ENCODE measurements around the gene COL11A1. TPM values are rescaled to one million over a fixed set of nuclear protein-coding genes. Genes with fewer than 3 reads are reported as not detected.
"Not testable (repeated sequence)": the region's sequence is repeated elsewhere in the genome, so short reads cannot be mapped to it uniquely, and the experiment has no call there.

The COL11A1 gene
- total RNA-seq, 1 experiment from 2014 or later = 0.05 TPM

- TF ChIP-seq SIN3A (IDR thresholded peaks at IDR 0.05; ENCODE audit: low read depth) (no peak), ELF1 (IDR thresholded peaks at IDR 0.05; ENCODE audit: borderline replicate concordance, low read depth) (no peak), CBX3 (IDR thresholded peaks at IDR 0.05; ENCODE audit: low read depth) (no peak), JUND (IDR thresholded peaks at IDR 0.05) (no peak), RAD21 (IDR thresholded peaks at IDR 0.05; ENCODE audit: low read depth) (no peak), ZFX (IDR thresholded peaks at IDR 0.05) (no peak), TCF7L2 (IDR thresholded peaks at IDR 0.05; ENCODE audit: borderline replicate concordance, extremely low read depth, insufficient read depth, insufficient read length) (no peak)
Measured at GRCh38 chr1:102937401-102937800, 170.9 kb downstream of the COL11A1 start (continued).

GRCh38 chr1:102933362-102933761, 175.0 kb downstream of the COL11A1 start:
- H3K27me3 ChIP-seq (ENCODE audit: insufficient read depth, low read length); H3K4me3 ChIP-seq (replicated peaks in 1 of 2; ENCODE audit: low read depth in 1 of 2, low read length in 2 of 2); ATAC-seq; H3K79me2 ChIP-seq (ENCODE audit: insufficient read depth, low read length); DNase-seq (ENCODE audit: low read depth, low spot score); CTCF ChIA-PET; POLR2A ChIA-PET; H3K27ac ChIP-seq (ENCODE audit: low read depth, low read length); H3K9me2 ChIP-seq (ENCODE audit: insufficient read depth); H3K4me1 ChIP-seq (ENCODE audit: control insufficient read depth in 1 of 2, insufficient read depth in 2 of 2, low read length in 2 of 2); intact Hi-C loops (cut with micrococcal nuclease); H4K20me1 ChIP-seq (ENCODE audit: insufficient read depth); H3K36me3 ChIP-seq (ENCODE audit: control insufficient read depth in 1 of 2, insufficient read depth in 2 of 2, low read length in 2 of 2); RAD21 ChIA-PET (ENCODE audit: low non-redundant PET in 1 of 2, low total read pairs in 2 of 2, uncharacterized antibody in 2 of 2, unreplicated experiment in 2 of 2); H3K9ac ChIP-seq (ENCODE audit: low read length); H3K9me3 ChIP-seq (ENCODE audit: control insufficient read depth in 1 of 2, insufficient read depth in 1 of 2, low read depth in 1 of 2, low read length in 2 of 2); H2AFZ ChIP-seq (ENCODE audit: low read depth, low read length, poor library complexity, severe bottlenecking); H3K4me2 ChIP-seq (ENCODE audit: low read length); BruUV-seq (replicated peaks): not testable (repeated sequence)

- no peaks in the 10 kb centered on the region; a peak in 2 of 4 replicates for H3K9me3 ChIP-seq (ENCODE audit: control insufficient read depth in 1 of 2, insufficient read depth in 1 of 2, low read depth in 1 of 2, low read length in 2 of 2)
- DNase-seq (ENCODE audit: low read depth, low spot score) (no peak), ATAC-seq (no peak)
- no peaks in the 10 kb centered on the region for H3K4me1 ChIP-seq (ENCODE audit: control insufficient read depth in 1 of 2, insufficient read depth in 2 of 2, low read length in 2 of 2)
- no peak overlapping the region for H3K9ac ChIP-seq (ENCODE audit: low read length)
- intact Hi-C loops (cut with micrococcal nuclease) = no loop called here
- H3K36me3 ChIP-seq (ENCODE audit: control insufficient read depth in 1 of 2, insufficient read depth in 2 of 2, low read length in 2 of 2) = no peaks in the 10 kb centered on the region
- H3K4me3 ChIP-seq (replicated peaks in 1 of 2; ENCODE audit: low read depth in 1 of 2, low read length in 2 of 2) = no peak overlapping the region
- H3K9me2 ChIP-seq (ENCODE audit: insufficient read depth) = no peaks in the 10 kb centered on the region
- no peak for TF ChIP-seq POLR2AphosphoS5 (IDR thresholded peaks at IDR 0.05; ENCODE audit: low read depth, low read length)
- ChIA-PET POLR2A (no interaction called here), CTCF (no interaction called here), RAD21 (ENCODE audit: low non-redundant PET in 1 of 2, low total read pairs in 2 of 2, uncharacterized antibody in 2 of 2, unreplicated experiment in 2 of 2) (no interaction called here)
- H3K4me2 ChIP-seq (ENCODE audit: low read length) = no peak overlapping the region
- BruUV-seq (replicated peaks) = no TSS peak
- no peaks in the 10 kb centered on the region for H4K20me1 ChIP-seq (ENCODE audit: insufficient read depth)
- H3K79me2 ChIP-seq (ENCODE audit: insufficient read depth, low read length) = no peaks in the 10 kb centered on the region
- H2AFZ ChIP-seq (ENCODE audit: low read depth, low read length, poor library complexity, severe bottlenecking) = no peak overlapping the region
- H3K27me3 ChIP-seq (ENCODE audit: insufficient read depth, low read length) = no peaks in the 10 kb centered on the region
- no peak overlapping the region for H3K27ac ChIP-seq (ENCODE audit: low read depth, low read length)
Measured at GRCh38 chr1:102919659-102920058, 188.7 kb downstream of the COL11A1 start.
